K562 (cell line): ENCODE data around the gene GLG1. TPM values are rescaled to one million over a fixed set of nuclear protein-coding genes. Genes with fewer than 3 reads are reported as not detected.
A peak's percentile ranks its signal among the peaks of the same experiment; 100 is the strongest.

ENCODE experiments used
- CBX1 ChIP-seq: sonication (generic); IDR thresholded peaks from 2 replicates; pipeline ENCODE4 v1.6.1; 2016; ENCODE audit warnings: antibody characterized with exemption, low read depth, mild to moderate bottlenecking
- CCNT2 ChIP-seq: IDR thresholded peaks from 2 replicates; pipeline ENCODE4 v1.6.1; 2011; ENCODE audit warnings: borderline replicate concordance, low read depth, mild to moderate bottlenecking, moderate library complexity, mixed read lengths, low read length; ENCODE audit not compliant: insufficient read length; ENCODE audit errors: extremely low read depth
- CHD1 ChIP-seq: fragments of 200-600 bp; sonication (generic); IDR thresholded peaks from one replicate; pipeline ENCODE4 v1.6.1; 2012; ENCODE audit warnings: mild to moderate bottlenecking, moderate library complexity, low read length, inconsistent platforms
- E2F4 ChIP-seq: sonication (generic); formaldehyde crosslinking; IDR thresholded peaks from 2 replicates; pipeline ENCODE4 v1.8.0; 2022; ENCODE audit warnings: mild to moderate bottlenecking, low read depth, missing genetic modification reagents
- GTF2A2 ChIP-seq: IDR thresholded peaks from 2 replicates; pipeline ENCODE4 v1.6.1; 2016; ENCODE audit warnings: mild to moderate bottlenecking, missing genetic modification characterization, missing compliant biosample characterization
- HNRNPLL ChIP-seq: fragments of 200-400 bp; formaldehyde crosslinking; IDR thresholded peaks from 2 replicates; pipeline ENCODE4 v1.6.1; 2017; ENCODE audit warnings: low read length, low read depth, mild to moderate bottlenecking; ENCODE audit not compliant: poor library complexity, severe bottlenecking
- KDM5B ChIP-seq: fragments of 200-600 bp; sonication (generic); IDR thresholded peaks from 2 replicates; pipeline ENCODE4 v1.6.1; 2012; ENCODE audit warnings: low read depth, mild to moderate bottlenecking, moderate library complexity, low read length, control low read depth, inconsistent platforms; ENCODE audit not compliant: insufficient replicate concordance
- MXI1 ChIP-seq: IDR thresholded peaks from 2 replicates; pipeline ENCODE4 v1.6.1; 2011; ENCODE audit warnings: low read depth, mild to moderate bottlenecking, improper control_type of control experiment, low read length
- MYC ChIP-seq, 2 experiments: fragments of 250-450 bp in 1 of 2; sonication (Bioruptor Pico) in 1 of 2; IDR thresholded peaks; 2 replicates each; pipeline versions ENCODE4 v1.5.1 to v1.6.1; 2012 to 2021; ENCODE audit warnings: low read depth in 2 of 2, borderline replicate concordance in 1 of 2, improper control_type of control experiment in 1 of 2, low read length in 1 of 2, mild to moderate bottlenecking in 1 of 2, moderate library complexity in 1 of 2
- NELFE ChIP-seq: IDR thresholded peaks from 2 replicates; pipeline ENCODE4 v1.6.1; 2011; ENCODE audit warnings: mild to moderate bottlenecking; ENCODE audit not compliant: insufficient read depth, insufficient read length
- PRPF4 ChIP-seq: fragments of 200-400 bp; formaldehyde crosslinking; IDR thresholded peaks from one replicate; pipeline ENCODE4 v1.6.1; 2017; ENCODE audit warnings: low read length, low read depth, mild to moderate bottlenecking; ENCODE audit not compliant: insufficient read depth, poor library complexity, severe bottlenecking
- RB1 ChIP-seq: fragments of 450-650 bp; IDR thresholded peaks from 2 replicates; pipeline ENCODE4 v1.6.1; 2017; ENCODE audit warnings: low read depth, mild to moderate bottlenecking
- RCOR1 ChIP-seq, 2 experiments: IDR thresholded peaks; 2 replicates each; pipeline ENCODE4 v1.6.1; 2012; ENCODE audit warnings: low read depth in 2 of 2, low read length in 2 of 2, borderline replicate concordance in 1 of 2, improper control_type of control experiment in 1 of 2
- SMAD2 ChIP-seq: fragments of 150-350 bp; IDR thresholded peaks from 2 replicates; pipeline ENCODE4 v1.6.1; 2014; ENCODE audit warnings: low read depth, mild to moderate bottlenecking, low read length
- TAF15 ChIP-seq: fragments of 200-400 bp; formaldehyde crosslinking; IDR thresholded peaks from 2 replicates; pipeline ENCODE4 v1.6.1; 2017; ENCODE audit warnings: mild to moderate bottlenecking, low read depth, low read length, moderate library complexity
- TEAD4 ChIP-seq, 2 experiments: sonication (generic) in 1 of 2; formaldehyde crosslinking in 1 of 2; IDR thresholded peaks; 2 replicates each; pipeline versions ENCODE4 v1.6.1 to v1.8.0; 2012 to 2022; ENCODE audit warnings: borderline replicate concordance in 1 of 2, inconsistent platforms in 1 of 2, low read length in 1 of 2, mild to moderate bottlenecking in 1 of 2, missing genetic modification reagents in 1 of 2
- YY1 ChIP-seq, 3 experiments: IDR thresholded peaks; 2 replicates each; pipeline ENCODE4 v1.6.1; 2011; ENCODE audit warnings: low read length in 2 of 3, mild to moderate bottlenecking in 2 of 3, moderate library complexity in 2 of 3, borderline replicate concordance in 1 of 3, control low read depth in 1 of 3, low read depth in 1 of 3; ENCODE audit not compliant: insufficient read depth in 3 of 3, insufficient replicate concordance in 2 of 3, control insufficient read depth in 1 of 3, insufficient read length in 1 of 3; ENCODE audit errors: extremely low read depth in 1 of 3
- ZBTB43 ChIP-seq: sonication (generic); formaldehyde crosslinking; IDR thresholded peaks from 2 replicates; pipeline ENCODE4 v1.8.0; 2023; ENCODE audit warnings: mild to moderate bottlenecking, missing genetic modification reagents
- ZNF146 ChIP-seq: IDR thresholded peaks from one replicate; pipeline ENCODE4 v1.6.1; 2018; ENCODE audit warnings: missing compliant biosample characterization; ENCODE audit not compliant: unreplicated experiment
- ZNF695 ChIP-seq: fragments of 450-650 bp; formaldehyde crosslinking; IDR thresholded peaks from 2 replicates; pipeline ENCODE4 v1.4.0; 2020; ENCODE audit warnings: mild to moderate bottlenecking, moderate library complexity
- ZNF764 ChIP-seq: fragments of 250-450 bp; sonication (Bioruptor Pico); IDR thresholded peaks from 2 replicates; pipeline ENCODE4 v1.4.0; 2020; ENCODE audit warnings: low read depth, mild to moderate bottlenecking, moderate library complexity
- polyA plus RNA-seq, 8 experiments: library from polyadenylated mRNA; depleted of rRNA in 4 of 8; stranded (reverse) in 5 of 8; unstranded in 3 of 8; fragments of >200 nt; fragmentation: Nextera tagmentation in 2 of 8; fragmentation: Illumina TruSeq in 1 of 8; extraction: Ambion mirVana in 2 of 8; extraction: Trizol in 1 of 8; gene quantifications; 2 replicates each; pipeline versions ENCODE4 v1.2.1 to v1.2.3, GENCODE V29; 2011 to 2014; ENCODE audit warnings: inconsistent platforms in 1 of 8, missing spikeins in 1 of 8
- total RNA-seq, 7 experiments: library from RNA; depleted of rRNA in 6 of 7; stranded (reverse); fragments of >200 nt in 6 of 7; fragmentation: Illumina TruSeq in 2 of 7; extraction: Trizol in 2 of 7; gene quantifications; 2 replicates each; pipeline versions ENCODE4 v1.2.1 to v1.2.3, GENCODE V29; 2011 to 2021; ENCODE audit warnings: low replicate concordance in 1 of 7

Gene GLG1
- total and polyA plus RNA-seq, 9 of the 15 experiments (the other 6 are each of a cell fraction or from before 2014, with no cell fraction given), result 6.2 to 36.0 (median 23.6) TPM

GRCh38 chr16:74606521-74607309 lies at the start of gene GLG1 (continued):
- no peak for TF ChIP-seq NELFE
- TF ChIP-seq TAF15, result no peak
- TF ChIP-seq RB1, result peak; percentile 59
- peak; percentile 92 for TF ChIP-seq CHD1
- TF ChIP-seq MXI1, result 0 out of 2 replicates have a peak, but pooled peaks have one; percentile 31
- TF ChIP-seq TEAD4 (IDR thresholded peaks at IDR 0.05; ENCODE audit: low read length), result no peak
- TF ChIP-seq TEAD4 (CRISPR knock-in tag; IDR thresholded peaks at IDR 0.05; ENCODE audit: borderline replicate concordance), result 0 out of 2 replicates have a peak, but pooled peaks have one; percentile 40
- peak; percentile 28; the same call in 1 of the 2 replicates for TF ChIP-seq MYC (IDR thresholded peaks at IDR 0.05; ENCODE audit: low read depth, low read length)
- 0 out of 2 replicates have a peak, but pooled peaks have one; percentile 65 for TF ChIP-seq MYC (CRISPR knock-in tag; IDR thresholded peaks at IDR 0.05; ENCODE audit: borderline replicate concordance, low read depth)
- no peak for TF ChIP-seq ZNF764 (CRISPR knock-in tag)
- peak; percentile 86 to 91 (median 90) for TF ChIP-seq YY1 (IDR thresholded peaks at IDR 0.05; ENCODE audit: borderline replicate concordance in 1 of 3, control insufficient read depth in 1 of 3, extremely low read depth in 1 of 3, insufficient read depth in 3 of 3, insufficient read length in 1 of 3, insufficient replicate concordance in 2 of 3, low read depth in 1 of 3, low read length in 2 of 3)
- TF ChIP-seq CCNT2, result peak; percentile 70
- TF ChIP-seq CBX1, result peak; percentile 82; the same call in 1 of the 2 replicates
- TF ChIP-seq ZNF146 (CRISPR knock-in tag), result no peak
- TF ChIP-seq RCOR1 (IDR thresholded peaks at IDR 0.05; ENCODE audit: borderline replicate concordance in 1 of 2, low read depth in 2 of 2, low read length in 2 of 2), result no peak
- peak; percentile 58; the same call in 1 of the 2 replicates for TF ChIP-seq ZBTB43 (CRISPR knock-in tag)
- TF ChIP-seq SMAD2, result no peak
- peak; percentile 54 for TF ChIP-seq PRPF4
- TF ChIP-seq GTF2A2 (tag), result peak; percentile 70; the same call in 1 of the 2 replicates
- peak; percentile 53 for TF ChIP-seq HNRNPLL
- peak; percentile 98 for TF ChIP-seq KDM5B
- TF ChIP-seq ZNF695 (CRISPR knock-in tag), result no peak
- TF ChIP-seq E2F4 (CRISPR knock-in tag), result 0 out of 2 replicates have a peak, but pooled peaks have one; percentile 29
